ENCODE data around the gene MRPL53. TPM values are rescaled to one million over a fixed set of nuclear protein-coding genes. Genes with fewer than 3 reads are reported as not detected.

The MRPL53 gene
- total and polyA plus RNA-seq, 2 of the 13 experiments (the other 11 are each of a cell fraction or from before 2014, with no cell fraction given) = 34.3 to 51.9 TPM

GRCh38 chr2:74472086-74472944 lies at the start of gene MRPL53 (continued):
- peak; percentile 94; the same call in 1 of the 2 replicates for TF ChIP-seq ZNF232 (CRISPR knock-in tag; IDR thresholded peaks at IDR 0.05; ENCODE audit: borderline replicate concordance)
- TF ChIP-seq HOXA9 (CRISPR knock-in tag; IDR thresholded peaks at IDR 0.05; ENCODE audit: borderline replicate concordance) = no peak; the same call in 1 of the 2 replicates
- peak; percentile 92; the same call in 1 of the 2 replicates for TF ChIP-seq MIER3 (CRISPR knock-in tag; IDR thresholded peaks at IDR 0.05; ENCODE audit: borderline replicate concordance)
- TF ChIP-seq WIZ (CRISPR knock-in tag; IDR thresholded peaks at IDR 0.05) = peak; percentile 82
- peak; percentile 40; the same call in 1 of the 2 replicates for TF ChIP-seq ZBTB14 (CRISPR knock-in tag; IDR thresholded peaks at IDR 0.05)
- TF ChIP-seq PREB (CRISPR knock-in tag; IDR thresholded peaks at IDR 0.05) = no peak
- TF ChIP-seq NCOA1 (CRISPR knock-in tag; IDR thresholded peaks at IDR 0.05) = peak; percentile 98
- no peak for TF ChIP-seq ADNP (CRISPR knock-in tag; IDR thresholded peaks at IDR 0.05)
- TF ChIP-seq ZIK1 (CRISPR knock-in tag; IDR thresholded peaks at IDR 0.05; ENCODE audit: borderline replicate concordance, low read depth) = 0 out of 2 replicates have a peak, but pooled peaks have one; percentile 84
- peak; percentile 88; the same call in 1 of the 2 replicates for TF ChIP-seq TP53 (CRISPR knock-in tag; conservative IDR thresholded peaks at IDR 0.05)
- TF ChIP-seq TSC22D2 (CRISPR knock-in tag; IDR thresholded peaks at IDR 0.05; ENCODE audit: borderline replicate concordance) = peak; percentile 94; the same call in 1 of the 2 replicates
- peak; percentile 60 for TF ChIP-seq ZNF563 (CRISPR knock-in tag; IDR thresholded peaks at IDR 0.05)
- TF ChIP-seq NR1H2 (CRISPR knock-in tag; IDR thresholded peaks at IDR 0.05; ENCODE audit: borderline replicate concordance, low read depth) = no peak
- TF ChIP-seq, protein P1, sequence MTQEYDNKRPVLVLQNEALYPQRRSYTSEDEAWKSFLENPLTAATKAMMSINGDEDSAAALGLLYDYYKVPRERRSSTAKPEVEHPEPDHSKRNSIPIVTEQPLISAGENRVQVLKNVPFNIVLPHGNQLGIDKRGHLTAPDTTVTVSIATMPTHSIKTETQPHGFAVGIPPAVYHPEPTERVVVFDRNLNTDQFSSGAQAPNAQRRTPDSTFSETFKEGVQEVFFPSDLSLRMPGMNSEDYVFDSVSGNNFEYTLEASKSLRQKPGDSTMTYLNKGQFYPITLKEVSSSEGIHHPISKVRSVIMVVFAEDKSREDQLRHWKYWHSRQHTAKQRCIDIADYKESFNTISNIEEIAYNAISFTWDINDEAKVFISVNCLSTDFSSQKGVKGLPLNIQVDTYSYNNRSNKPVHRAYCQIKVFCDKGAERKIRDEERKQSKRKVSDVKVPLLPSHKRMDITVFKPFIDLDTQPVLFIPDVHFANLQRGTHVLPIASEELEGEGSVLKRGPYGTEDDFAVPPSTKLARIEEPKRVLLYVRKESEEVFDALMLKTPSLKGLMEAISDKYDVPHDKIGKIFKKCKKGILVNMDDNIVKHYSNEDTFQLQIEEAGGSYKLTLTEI (CRISPR knock-in tag; conservative IDR thresholded peaks at IDR 0.05) = no peak
- no peak for TF ChIP-seq SMC3 (IDR thresholded peaks at IDR 0.05; ENCODE audit: low read length)
- peak; percentile 98 for TF ChIP-seq ZNF605 (CRISPR knock-in tag; IDR thresholded peaks at IDR 0.05)
- peak; percentile 94 for TF ChIP-seq ZNF124 (CRISPR knock-in tag; IDR thresholded peaks at IDR 0.05)
- peak; percentile 35; the same call in 1 of the 2 replicates for TF ChIP-seq ZNF180 (CRISPR knock-in tag; IDR thresholded peaks at IDR 0.05; ENCODE audit: borderline replicate concordance, low read depth)
- TF ChIP-seq ZNF703 (CRISPR knock-in tag; IDR thresholded peaks at IDR 0.05; ENCODE audit: borderline replicate concordance) = no peak; the same call in 1 of the 2 replicates
- TF ChIP-seq ZNF761 (CRISPR knock-in tag; conservative IDR thresholded peaks at IDR 0.05) = peak; percentile 97
- peak; percentile 46; the same call in 1 of the 2 replicates for TF ChIP-seq MTF1 (CRISPR knock-in tag; IDR thresholded peaks at IDR 0.05)
- peak; percentile 85; the same call in 1 of the 2 replicates for TF ChIP-seq ZNF256 (CRISPR knock-in tag; conservative IDR thresholded peaks at IDR 0.05)

All from HepG2 (cell line).